ENCODE measurements around the gene RPS10. TPM values are rescaled to one million over a fixed set of nuclear protein-coding genes. Genes with fewer than 3 reads are reported as not detected.

RPS10 gene
- 1,824 and 2,302 TPM in 2 replicates for total RNA-seq
- 518 and 544 TPM in 2 replicates for polyA plus RNA-seq

GRCh38 chr6:34425498-34426410, at the start of gene RPS10:
Gene RPS10, minus strand, starts transcription at chr6:34426069. Its CDS starts 848 bp downstream, at chr6:34425221.
- Histone ChIP-seq H3K27me3 (no peaks in the 10 kb centered on the region), H3K9me3 (ENCODE audit: low read depth) (no peaks in the 10 kb centered on the region), H2AFZ (peak within 1 kb of the TSS; percentile 81), H3K79me2 (peaks cover 42% of the 10 kb centered on the region), H3K27ac (peak within 1 kb of the TSS; percentile 78), H3K9me2 (replicated peaks; ENCODE audit: insufficient read depth) (no peaks in the 10 kb centered on the region), H4K20me1 (ENCODE audit: insufficient read depth, poor library complexity, severe bottlenecking) (peaks cover 18% of the 10 kb centered on the region), H3K4me1 (ENCODE audit: insufficient read depth) (peaks cover 11% of the 10 kb centered on the region), H3K4me3 (peak within 1 kb of the TSS; percentile 83), H3K4me2 (peak within 1 kb of the TSS; percentile 88), H3K36me3 (replicated peaks; ENCODE audit: insufficient read depth, low read depth) (peaks cover 3% of the 10 kb centered on the region)
- no peak for TF ChIP-seq CTCF (IDR thresholded peaks at IDR 0.05; ENCODE audit: poor library complexity)
- 2% methylated on average over 56 of the region's 58 CpGs for WGBS (ENCODE audit: low lambda C conversion rate, missing lambda C conversion rate)
- DNase-seq (ENCODE audit: low spot score) = peak; percentile 97

GRCh38 chr6:34475238-34475682, 49.4 kb upstream of the RPS10 start:
- H3K4me2 ChIP-seq = no peak overlapping the region
- H3K4me3 ChIP-seq = no peak overlapping the region
- H3K27ac ChIP-seq = no peak overlapping the region
- no peak for TF ChIP-seq EZH2phosphoT487 (IDR thresholded peaks at IDR 0.05; ENCODE audit: low read depth, severe bottlenecking, unreplicated experiment)
- no peak for TF ChIP-seq CTCF (IDR thresholded peaks at IDR 0.05; ENCODE audit: poor library complexity)
- no peak for TF ChIP-seq EZH2 (IDR thresholded peaks at IDR 0.05; ENCODE audit: borderline replicate concordance)
- H3K9me3 ChIP-seq (ENCODE audit: low read depth) = no peaks in the 10 kb centered on the region
- WGBS (ENCODE audit: low lambda C conversion rate, missing lambda C conversion rate) = 42% methylated on average over 5 of the region's 5 CpGs
- H3K9me2 ChIP-seq (replicated peaks; ENCODE audit: insufficient read depth) = no peaks in the 10 kb centered on the region
- no peaks in the 10 kb centered on the region for H3K36me3 ChIP-seq (replicated peaks; ENCODE audit: insufficient read depth, low read depth)
- no peaks in the 10 kb centered on the region for H4K20me1 ChIP-seq (ENCODE audit: insufficient read depth, poor library complexity, severe bottlenecking)
- H3K27me3 ChIP-seq = no peaks in the 10 kb centered on the region
- peak; percentile 43 for DNase-seq (ENCODE audit: low spot score)
- H2AFZ ChIP-seq = no peak overlapping the region
- no peaks in the 10 kb centered on the region for H3K79me2 ChIP-seq
- no peaks in the 10 kb centered on the region for H3K4me1 ChIP-seq (ENCODE audit: insufficient read depth)

GRCh38 chr6:34474754-34475153, 48.9 kb upstream of the RPS10 start:
- Histone ChIP-seq H3K36me3 (replicated peaks; ENCODE audit: insufficient read depth, low read depth) (no peaks in the 10 kb centered on the region), H3K4me1 (ENCODE audit: insufficient read depth) (no peaks in the 10 kb centered on the region), H3K9me3 (ENCODE audit: low read depth) (no peaks in the 10 kb centered on the region), H4K20me1 (ENCODE audit: insufficient read depth, poor library complexity, severe bottlenecking) (no peaks in the 10 kb centered on the region), H3K79me2 (no peaks in the 10 kb centered on the region), H3K27ac (no peak overlapping the region), H3K27me3 (no peaks in the 10 kb centered on the region), H2AFZ (no peak overlapping the region), H3K4me2 (no peak overlapping the region), H3K4me3 (no peak overlapping the region), H3K9me2 (replicated peaks; ENCODE audit: insufficient read depth) (no peaks in the 10 kb centered on the region)
- DNase-seq (ENCODE audit: low spot score) = no peak
- TF ChIP-seq EZH2 (IDR thresholded peaks at IDR 0.05; ENCODE audit: borderline replicate concordance) = no peak
- TF ChIP-seq CTCF (IDR thresholded peaks at IDR 0.05; ENCODE audit: poor library complexity) = no peak
- TF ChIP-seq EZH2phosphoT487 (IDR thresholded peaks at IDR 0.05; ENCODE audit: low read depth, severe bottlenecking, unreplicated experiment) = no peak
- 85% methylated on average over 2 of the region's 2 CpGs for WGBS (ENCODE audit: low lambda C conversion rate, missing lambda C conversion rate)
